NB4 (cell line): ENCODE results near the gene SERGEF.

Source experiments
- DNase-seq: peaks from one replicate; pipeline ENCODE4 v3.0.0; 2010; ENCODE audit warnings: low read depth
- H3K4me3 ChIP-seq: one replicate; pipeline ENCODE4 v1.5.1; 2011; ENCODE audit warnings: mild to moderate bottlenecking, low read depth, low read length, moderate library complexity
- CTCF ChIP-seq: IDR thresholded peaks from one replicate; pipeline ENCODE4 v1.5.1; 2012; ENCODE audit warnings: low read depth, low read length
- MAX ChIP-seq: IDR thresholded peaks from 2 replicates; pipeline ENCODE4 v1.6.1; 2011; ENCODE audit warnings: low read depth, low read length
- MYC ChIP-seq: IDR thresholded peaks from 2 replicates; pipeline ENCODE4 v1.6.1; 2011; ENCODE audit warnings: low read depth, low read length
- POLR2A ChIP-seq: IDR thresholded peaks from 2 replicates; pipeline ENCODE4 v1.6.1; 2011; ENCODE audit warnings: mild to moderate bottlenecking; ENCODE audit not compliant: insufficient read length; ENCODE audit errors: extremely low read depth

Gene SERGEF

GRCh38 chr11:17753153-17753552 is 259.7 kb downstream of the SERGEF start:
- H3K4me3 ChIP-seq, result no peak overlapping the region
- TF ChIP-seq POLR2A (no peak), CTCF (no peak), MAX (no peak), MYC (no peak)
- DNase-seq, result no peak

GRCh38 chr11:17752144-17752543 is 260.7 kb downstream of the SERGEF start:
- no peak overlapping the region for H3K4me3 ChIP-seq
- TF ChIP-seq MYC (no peak), CTCF (no peak), MAX (no peak), POLR2A (no peak)
- DNase-seq, result no peak

- no peak overlapping the region for H3K4me3 ChIP-seq
- no peak for DNase-seq
- no peak for TF ChIP-seq MAX
- TF ChIP-seq CTCF, result no peak
- no peak for TF ChIP-seq POLR2A
- no peak for TF ChIP-seq MYC
These were observed 261.3 kb downstream of the SERGEF start for GRCh38 chr11:17751558-17751957.

- no peak for TF ChIP-seq POLR2A
- no peak for TF ChIP-seq MAX
- TF ChIP-seq CTCF, result no peak
- TF ChIP-seq MYC, result no peak
- no peak for DNase-seq
- H3K4me3 ChIP-seq, result no peak overlapping the region
These were observed 262.1 kb downstream of the SERGEF start for GRCh38 chr11:17750801-17751165.

- no peak for TF ChIP-seq MAX
- TF ChIP-seq POLR2A, result no peak
- TF ChIP-seq CTCF, result no peak
- TF ChIP-seq MYC, result no peak
- DNase-seq, result no peak
- no peak overlapping the region for H3K4me3 ChIP-seq
These were observed 262.6 kb downstream of the SERGEF start for GRCh38 chr11:17750013-17750800.
